Measurements from ENCODE around the gene C20orf202.

The C20orf202 gene

DNA sequence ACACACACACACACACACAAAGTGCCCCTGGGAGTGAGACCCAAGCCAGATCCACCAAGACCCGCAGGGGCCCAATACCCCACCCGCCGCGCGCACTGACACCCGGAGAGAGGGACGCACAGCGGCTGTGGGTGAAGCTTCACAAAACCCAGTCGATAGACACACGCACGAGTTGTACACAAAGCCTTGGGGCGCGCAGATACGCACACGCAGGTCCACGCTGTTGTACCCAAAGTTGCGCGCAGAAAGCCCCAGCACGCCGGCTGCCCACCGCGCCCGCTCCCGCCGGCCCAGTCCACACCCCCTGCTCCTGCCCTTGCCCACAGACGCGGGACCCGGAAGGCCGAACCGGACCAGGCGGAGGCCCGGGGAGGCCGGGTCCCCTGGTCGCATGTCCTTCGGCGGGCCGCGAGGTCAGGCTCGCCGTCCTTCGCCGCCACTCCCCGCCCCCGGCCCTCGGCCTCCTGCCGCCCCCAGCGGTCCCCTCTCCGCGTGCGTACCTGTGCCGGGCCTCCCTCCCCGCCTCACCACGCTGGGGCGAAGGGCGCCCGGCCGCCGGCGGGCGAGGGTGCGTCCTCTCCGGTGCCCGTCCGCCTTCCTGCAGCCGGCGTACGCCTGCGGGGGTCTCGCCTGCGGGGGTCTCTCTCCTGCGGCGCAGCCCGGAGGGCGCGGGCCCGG, 18.5 kb upstream of the C20orf202 start, which contains the start of gene TMEM74B:
TMEM74B (minus strand) TSS at position 344 of the 678 bp plus-strand sequence. CDS start 1,180 bp downstream, outside the sequence.
- DNase-seq (ENCODE audit: low spot score), result no peak

DNA sequence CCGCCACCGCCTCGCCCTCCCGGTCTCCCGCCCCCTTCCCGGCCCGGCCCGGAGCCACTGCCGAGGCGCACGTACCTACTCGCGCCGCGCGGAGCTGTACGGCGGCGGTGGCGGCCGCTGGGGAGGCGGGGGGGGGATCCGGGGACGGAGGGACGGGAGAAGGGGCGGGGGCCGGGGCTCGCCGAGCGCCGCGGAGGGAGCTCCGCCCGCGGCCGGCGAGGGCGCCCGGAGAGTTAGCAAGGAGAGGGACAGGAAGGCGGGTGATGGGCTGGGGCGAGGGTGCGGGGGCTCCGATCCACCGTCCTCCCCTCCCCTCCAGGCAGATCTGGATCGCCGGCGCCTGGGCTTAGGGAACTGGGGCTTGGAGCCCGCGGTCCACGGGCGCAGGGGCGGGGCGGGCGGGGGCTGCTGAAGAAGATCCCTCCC, 17.9 kb upstream of the C20orf202 start:
- no peak for DNase-seq (ENCODE audit: low spot score)

DNA sequence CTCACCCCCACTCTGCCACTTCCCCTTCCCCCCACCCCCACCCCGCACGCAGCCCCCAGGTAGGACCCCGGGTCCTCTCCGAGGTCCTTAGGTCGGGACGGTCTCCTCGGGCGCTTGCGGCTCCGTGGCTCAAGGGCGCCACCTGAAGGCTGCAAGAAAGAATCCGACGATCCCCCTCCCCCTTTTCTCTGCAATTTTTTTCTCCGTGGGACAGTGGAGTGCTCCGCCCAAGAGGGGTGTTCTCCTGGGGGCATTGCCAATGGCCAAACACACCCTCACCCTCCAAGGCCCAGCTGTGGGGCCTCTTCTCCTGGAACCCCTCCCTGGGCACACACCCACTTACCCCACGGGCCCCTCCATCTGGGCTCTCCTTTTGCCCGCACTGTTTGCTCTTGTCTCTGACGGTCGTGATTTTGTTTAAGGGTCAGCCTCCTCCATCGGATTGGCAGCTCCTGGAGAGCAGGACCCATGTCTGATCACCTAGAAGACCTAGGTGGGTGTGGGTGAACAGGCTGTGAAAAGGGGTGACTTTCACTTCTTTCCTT, 17.4 kb upstream of the C20orf202 start:
- DNase-seq (ENCODE audit: low spot score), result peak; percentile 43

DNA sequence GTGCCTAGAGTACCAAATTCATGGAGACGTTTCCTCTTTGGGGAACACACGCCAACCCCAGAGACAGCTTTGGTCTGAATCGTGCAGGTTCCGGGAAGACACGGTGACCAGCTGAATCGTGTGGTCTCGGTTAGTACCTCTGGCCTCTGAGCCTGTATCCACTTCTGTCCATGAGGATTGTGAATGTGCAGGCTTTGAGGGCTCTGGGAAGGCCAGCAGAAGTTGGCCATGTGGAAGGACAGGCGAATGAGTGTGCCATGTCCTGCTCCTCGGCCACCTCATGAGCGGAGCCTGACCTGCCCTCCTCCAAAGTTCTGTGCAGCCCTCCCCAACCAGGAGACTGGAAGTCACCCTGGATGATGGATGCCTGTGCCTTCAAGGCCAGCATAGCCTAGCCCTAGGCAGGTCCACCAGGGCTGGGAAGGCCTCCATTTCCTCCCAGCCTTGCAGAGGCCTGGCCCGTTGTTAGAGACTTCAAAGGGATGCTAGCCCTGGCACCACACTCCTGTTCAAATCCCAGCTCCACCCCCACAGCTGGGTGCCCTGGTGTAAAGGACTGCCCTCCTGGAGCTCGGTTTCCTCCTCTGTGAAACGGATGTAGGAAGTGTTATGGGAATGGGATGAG, 16.8 kb upstream of the C20orf202 start:
- DNase-seq (ENCODE audit: low spot score), result no peak

DNA sequence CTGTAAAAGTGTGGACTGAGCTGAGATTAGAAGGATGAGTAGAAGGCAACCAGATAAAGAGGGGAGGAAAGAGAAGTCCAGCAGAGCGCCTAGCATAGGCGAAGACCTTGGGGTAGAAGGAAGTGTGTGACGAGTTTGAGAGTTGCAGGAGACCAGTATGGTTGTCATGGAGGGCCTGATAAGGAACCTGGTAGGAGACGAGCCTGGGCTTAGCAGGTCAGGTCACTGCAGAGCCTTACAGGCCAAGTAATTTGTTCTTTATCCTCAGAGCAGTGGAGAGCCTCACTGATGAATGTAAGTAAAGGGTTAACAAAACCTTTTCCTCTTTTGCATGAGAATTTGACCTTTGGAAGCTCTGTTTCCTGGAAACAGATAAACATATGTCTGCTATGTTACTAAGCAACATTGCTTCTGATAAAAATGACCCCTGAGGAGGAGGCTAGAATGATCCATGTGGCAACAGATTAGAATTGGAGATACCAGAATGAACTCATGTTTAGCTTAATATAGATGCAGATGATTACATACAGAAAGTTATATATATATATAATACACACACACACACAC, 15.6 kb upstream of the C20orf202 start:
- DNase-seq (ENCODE audit: low spot score), result no peak

DNA sequence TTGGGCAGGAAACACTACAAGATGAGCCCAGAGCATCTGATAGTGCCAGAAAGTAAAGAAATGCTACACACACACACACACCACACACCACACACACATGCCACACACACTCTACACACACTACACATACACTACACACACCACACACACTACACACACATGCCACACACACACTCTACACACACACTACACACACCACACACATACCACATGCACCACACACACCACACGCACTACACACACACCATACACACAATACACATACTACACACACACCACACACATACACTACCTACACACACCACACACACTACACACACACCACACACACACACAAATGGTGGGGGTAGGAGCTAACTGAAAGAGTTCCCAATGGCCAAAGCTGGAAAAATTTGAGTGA, 14.9 kb upstream of the C20orf202 start:
- no peak for DNase-seq (ENCODE audit: low spot score)

DNA sequence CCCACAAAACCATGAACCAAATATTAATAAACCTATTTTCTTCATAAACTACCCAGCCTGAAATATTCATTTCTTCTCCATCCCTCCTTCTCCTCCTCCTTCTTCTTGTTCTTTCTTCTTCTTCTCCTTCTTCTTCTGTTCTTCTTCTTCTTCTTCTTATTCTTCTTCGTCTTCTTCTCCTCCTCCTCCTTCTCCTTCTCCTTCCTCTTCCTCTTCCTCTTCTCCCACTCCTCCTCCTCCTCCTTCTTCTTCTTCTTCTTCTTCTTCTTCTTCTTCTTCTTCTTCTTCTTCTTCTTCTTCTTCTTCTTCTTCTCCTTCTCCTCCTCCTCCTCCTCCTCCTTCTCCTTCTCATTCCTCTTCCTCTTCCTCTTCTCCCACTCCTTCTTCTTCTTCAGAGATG, 13.4 kb upstream of the C20orf202 start:
- DNase-seq (ENCODE audit: low spot score), result no peak

DNA sequence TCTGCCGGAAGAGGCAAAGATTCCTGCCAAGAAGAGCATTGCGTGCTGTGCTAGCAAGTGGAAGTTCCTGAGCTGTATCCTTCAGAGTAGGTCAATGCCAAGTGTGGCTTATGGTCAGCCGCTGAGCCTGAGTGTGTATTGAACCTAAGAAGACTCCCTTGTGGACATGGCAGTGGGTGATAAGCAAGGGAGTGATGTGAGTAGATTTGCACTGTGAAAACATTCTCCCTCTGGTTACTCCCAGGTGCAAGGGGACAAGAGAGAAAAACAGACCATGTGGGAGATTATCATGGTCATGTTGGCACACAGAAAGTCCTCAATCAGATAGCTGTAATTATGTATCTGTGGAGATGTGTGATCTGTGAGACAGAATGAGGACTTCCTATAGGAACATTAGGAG, 12.4 kb upstream of the C20orf202 start:
- no peak for DNase-seq (ENCODE audit: low spot score)

DNA sequence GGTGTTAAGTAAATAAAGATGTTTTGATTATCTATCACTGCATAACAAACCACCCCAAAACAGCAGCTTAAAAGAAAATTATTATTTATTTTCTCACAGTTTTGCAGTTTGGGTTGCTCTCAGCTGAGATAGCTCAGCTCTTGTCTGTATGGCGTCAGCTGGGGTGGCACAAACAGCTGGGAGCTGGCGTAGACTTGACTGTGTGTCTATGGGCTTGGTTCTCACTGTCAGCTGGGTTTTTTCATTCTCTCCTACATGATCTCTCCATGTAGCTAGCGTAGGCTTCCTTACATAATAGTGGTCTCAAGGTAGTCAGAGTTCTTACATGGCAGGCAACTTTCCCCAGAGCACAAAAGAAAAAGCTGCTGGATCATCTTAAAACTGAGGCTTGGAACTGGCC, 12.0 kb upstream of the C20orf202 start:
- no peak for DNase-seq (ENCODE audit: low spot score)

DNA sequence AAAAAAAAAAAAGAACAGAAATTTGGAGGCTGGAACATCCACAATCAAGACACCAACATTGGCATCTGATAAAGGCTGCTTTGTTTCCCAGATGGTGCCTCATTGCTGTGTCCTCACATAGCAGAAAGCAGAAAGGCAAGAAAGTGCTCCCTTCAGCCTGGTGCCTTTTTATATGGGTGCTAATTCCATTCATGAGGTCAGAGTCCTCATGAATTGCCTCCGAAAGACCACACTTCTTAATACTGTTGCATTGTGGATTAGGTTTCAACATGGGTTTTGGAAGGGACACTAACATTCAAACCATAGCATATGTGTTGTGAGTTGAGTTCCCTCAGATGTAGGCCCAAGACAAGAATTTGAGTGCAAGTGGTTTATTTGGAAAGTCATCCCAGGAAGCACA, 8.0 kb upstream of the C20orf202 start:
- DNase-seq (ENCODE audit: low spot score), result no peak

DNA sequence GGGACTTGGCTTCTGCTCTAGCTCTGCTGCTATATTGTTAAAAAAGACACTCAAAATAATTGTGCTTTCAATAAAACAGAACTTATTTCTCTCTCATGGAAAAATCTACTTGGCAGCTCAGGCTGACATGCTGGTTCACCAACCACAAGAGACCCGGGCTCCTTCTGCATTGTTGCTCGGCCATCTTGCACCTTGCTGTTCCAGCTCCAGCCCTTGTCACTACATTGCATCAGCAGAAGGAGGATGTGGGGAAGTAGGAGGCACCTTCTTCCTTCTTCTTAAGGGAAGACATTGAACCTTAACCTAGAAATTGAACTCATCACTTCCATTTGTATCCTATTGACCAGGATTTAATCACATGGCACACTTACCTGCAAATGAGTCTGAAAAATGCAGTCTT, 6.6 kb upstream of the C20orf202 start:
- no peak for DNase-seq (ENCODE audit: low spot score)

DNA sequence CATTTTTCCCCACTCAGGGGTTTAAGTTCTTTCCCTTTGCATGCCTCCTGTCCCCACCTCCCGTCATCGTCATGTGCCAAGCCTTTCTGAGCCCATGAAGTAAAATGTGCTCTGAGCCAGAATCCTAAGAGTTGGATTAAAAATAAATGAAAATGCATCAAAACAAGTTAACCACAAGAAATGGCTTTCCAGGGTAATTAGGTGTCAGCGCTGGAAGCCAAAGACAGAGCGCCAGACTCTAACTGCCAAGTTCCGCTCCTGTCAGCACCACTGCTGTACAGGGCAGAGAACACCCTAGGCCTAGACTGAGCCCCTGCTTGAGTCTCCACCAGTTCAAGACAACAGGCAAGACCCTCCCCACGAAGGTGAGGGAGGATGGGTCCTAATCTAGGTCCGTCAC, 5.5 kb upstream of the C20orf202 start:
- DNase-seq (ENCODE audit: low spot score), result no peak

DNA sequence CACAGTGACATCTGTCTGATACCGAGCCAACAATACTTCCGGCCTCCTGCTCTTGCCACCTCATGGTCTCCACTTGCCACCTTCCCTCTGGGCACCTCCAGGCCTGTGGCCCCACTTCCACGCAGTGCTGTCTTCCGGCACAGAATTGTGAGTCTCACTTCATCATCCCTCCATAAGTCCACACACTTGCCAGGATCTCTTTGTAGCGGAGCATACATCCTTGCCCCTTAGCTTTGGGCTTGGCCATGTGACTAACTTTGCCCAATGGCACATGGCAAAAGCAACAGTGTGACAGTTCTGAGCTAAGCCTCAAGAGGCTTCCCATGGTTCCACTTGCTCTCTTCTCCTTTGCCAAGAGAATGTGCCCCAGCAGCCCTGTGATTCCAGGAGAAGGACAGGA, 4.5 kb upstream of the C20orf202 start:
- no peak for DNase-seq (ENCODE audit: low spot score)

DNA sequence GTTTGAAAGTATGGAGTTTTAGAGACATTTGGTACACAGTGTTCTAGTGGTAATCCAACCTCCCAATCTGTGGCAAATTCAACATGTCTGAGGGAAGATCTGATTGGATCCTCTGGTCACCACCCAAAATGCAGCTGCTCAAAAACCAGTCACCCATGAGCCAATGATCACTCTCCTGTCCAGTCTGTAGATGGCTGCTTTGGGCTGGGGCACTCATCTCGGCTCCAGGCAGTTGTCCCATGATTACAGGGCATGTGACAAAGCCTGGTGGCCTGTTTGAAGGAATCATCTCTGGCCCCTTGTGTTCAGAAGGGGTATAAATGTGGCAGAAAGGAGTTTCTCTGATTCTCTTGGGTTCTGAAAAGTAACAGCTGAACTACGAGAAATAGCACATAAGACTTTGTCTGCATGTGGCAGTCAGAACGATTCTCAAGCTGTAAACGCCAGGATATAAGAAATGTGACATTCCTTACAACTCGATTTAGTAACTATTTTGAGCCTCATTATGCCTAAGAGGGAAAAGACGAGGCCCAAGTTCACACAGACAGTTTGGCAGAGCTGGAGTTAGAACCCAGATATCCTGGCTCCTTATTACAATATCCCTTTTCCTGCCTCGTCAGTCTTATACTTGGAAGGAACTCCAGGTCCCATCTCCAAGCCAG, 3.9 kb upstream of the C20orf202 start:
- DNase-seq (ENCODE audit: low spot score), result no peak

DNA sequence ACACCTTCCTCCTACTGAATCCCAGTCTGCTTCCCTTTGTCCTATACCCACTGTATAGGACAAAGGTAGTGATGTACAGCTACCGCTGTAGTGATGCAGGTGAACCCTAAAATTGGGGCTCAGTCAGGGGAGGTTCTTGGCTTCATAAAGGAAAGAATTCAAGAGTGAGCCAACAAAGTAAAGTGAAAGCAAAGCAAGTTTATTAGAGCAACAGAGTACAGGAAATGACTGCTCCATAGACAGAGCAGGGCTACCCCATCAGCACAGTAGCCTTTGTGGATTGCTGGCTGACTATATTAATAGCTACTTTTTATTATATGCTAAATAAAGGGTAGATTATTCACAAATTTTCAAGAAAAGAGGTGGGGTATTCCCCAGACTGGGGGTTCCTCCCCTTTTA, 3.3 kb upstream of the C20orf202 start:
- no peak for DNase-seq (ENCODE audit: low spot score)

DNA sequence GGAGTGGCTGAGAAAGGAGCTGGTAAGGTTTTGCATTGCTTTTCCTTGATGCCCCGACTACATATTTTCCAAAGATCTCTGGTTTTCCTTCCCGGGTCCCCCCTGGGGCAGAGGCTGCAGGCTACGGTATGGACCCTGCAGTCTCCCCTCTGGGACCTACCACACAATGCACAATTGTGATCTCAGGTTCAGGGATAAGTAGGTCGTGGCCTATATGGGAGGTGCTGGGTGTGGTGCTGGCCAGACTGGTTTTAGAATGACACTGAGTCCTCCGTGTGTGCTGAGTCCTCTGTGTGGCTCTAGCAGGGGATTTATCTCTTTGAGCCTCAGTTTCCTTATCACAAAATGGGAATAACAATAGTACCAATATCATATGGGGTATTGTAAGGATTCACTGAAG, 376 bp downstream of the C20orf202 start:
- DNase-seq (ENCODE audit: low spot score), result no peak

DNA sequence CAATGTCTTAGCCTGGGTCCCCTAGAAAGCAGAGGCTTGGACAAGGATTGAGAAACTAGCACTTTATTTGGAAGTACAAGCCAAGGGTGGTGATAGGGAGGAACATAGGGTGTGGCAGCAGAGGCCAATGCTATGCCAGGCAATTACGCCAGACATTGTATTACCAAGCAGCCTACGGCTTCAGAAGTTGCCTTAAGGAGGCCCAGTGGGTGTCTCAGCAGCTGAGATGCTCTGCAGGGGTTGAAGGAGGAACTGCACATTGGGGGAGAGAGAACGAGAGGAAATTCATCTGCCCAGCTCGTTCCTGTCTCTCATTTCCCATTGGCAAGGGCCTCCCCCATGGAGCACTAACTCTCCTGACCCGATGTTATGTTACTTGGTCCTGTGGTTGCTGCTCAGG, 859 bp downstream of the C20orf202 start:
- DNase-seq (ENCODE audit: low spot score), result no peak

DNA sequence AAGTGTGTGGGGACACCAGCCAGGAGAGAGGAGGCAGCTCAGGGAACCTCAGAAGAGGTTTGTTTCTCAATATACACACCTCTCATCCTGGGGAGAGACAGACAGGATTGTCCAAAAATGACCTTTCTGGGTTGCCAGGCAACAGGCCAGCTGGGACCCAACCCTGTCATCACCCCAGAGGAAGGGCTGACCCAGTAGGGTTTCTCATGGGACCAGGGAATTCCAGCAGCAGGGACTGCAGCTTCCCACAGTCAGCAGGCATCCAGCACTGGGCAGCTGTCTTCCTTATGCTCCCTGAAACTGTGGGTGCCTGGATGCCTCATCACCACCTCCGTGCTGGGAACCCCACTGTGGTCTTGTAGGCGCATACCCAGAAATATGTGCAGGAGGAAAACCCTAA, 1.3 kb downstream of the C20orf202 start:
- no peak for DNase-seq (ENCODE audit: low spot score)

DNA sequence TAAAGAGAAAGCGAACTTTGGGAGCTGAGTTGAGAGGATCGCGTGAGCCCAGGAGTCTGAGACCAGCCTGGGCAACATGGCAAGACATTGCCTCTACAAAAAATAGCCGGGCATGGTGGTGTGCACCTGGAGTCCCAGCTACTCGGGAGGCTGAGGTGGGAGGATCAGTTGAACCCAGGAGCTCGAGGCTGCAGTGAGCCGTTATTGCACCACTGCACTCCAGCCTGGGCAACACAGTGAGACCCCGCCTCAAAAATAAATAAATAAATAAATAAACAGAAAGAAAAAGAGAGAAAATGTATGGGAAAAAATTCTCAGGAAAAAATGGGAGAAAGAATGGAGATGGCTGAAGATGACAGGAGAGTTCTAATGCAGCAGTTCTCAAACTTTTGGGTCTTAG, 2.5 kb downstream of the C20orf202 start:
- no peak for DNase-seq (ENCODE audit: low spot score)

DNA sequence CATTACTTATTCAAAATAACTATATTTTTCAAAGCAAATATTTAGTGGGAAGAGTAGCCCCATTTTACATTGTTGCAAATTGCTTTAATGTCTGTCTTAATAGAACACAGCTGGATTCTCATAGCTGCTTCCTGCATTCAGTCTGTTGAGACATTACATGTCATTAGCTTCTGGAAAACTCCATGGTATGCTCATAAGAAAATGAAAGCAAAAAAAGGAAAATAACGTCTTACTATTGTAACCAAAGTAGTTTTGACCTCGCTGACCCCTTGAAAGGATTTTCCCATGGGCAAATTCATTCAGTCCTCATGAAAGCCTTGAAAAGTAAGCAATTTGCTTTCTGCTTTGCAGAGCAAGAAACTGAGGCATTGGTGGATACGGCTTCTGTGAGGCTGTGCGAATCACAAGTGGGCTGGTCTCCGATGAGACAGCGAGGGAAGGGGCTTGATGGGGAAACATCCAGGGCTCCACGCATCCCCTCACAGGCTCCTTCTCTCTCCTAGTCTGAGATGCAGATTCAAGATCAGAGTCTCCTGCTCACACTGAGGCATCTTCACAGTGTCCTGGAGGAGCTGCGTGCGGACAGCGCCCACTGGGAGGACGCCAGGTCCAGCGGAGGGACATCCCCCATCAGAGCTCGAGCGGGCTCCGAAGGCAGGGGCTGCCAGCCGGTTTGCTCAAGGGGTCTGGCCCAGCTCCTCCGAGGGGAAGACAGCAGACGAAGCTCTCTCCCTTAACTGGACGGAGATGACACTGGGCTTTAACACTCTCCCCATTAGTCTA, 3.3 kb downstream of the C20orf202 start:
- DNase-seq (ENCODE audit: low spot score), result no peak

DNA sequence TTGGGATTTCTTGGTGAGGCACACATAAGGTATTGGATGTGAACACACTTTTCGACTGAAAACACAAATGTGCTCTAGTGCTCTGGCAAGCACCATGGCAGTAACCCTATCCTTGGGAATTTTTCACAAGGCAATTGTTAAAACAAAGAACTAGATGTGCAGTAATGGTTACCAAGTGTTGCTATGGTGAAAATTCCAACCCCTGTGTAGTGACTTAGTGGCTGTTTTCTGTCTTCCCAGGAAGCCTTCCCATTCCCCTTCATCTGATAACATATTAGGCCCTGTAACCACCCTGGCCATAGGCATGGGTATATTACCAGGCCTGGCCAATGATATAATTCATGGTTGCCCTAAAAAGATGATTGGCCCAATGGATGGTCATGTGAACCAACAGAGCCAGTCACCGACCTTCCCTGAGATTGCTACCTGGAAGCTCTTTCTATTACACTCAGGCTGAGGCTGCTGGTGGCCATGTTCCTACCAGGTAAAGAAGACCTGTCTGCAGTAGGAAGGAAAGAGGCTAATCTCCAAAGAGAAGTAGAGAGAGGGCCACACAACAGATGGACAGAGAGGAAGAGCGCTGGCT, 4.1 kb downstream of the C20orf202 start:
- no peak for DNase-seq (ENCODE audit: low spot score)

All from cerebellar cortex (tissue), 1 donor.